ENCODE results near the gene HK3.

The HK3 gene

GRCh38 chr5:176899296-176899891, at the start of gene HK3:
Gene HK3, minus strand, starts transcription at chr5:176899346. Its CDS starts 3,187 bp downstream, at chr5:176896159.
- DNase-seq: peak; percentile 75 to 81 (median 77)

- no peak for DNase-seq
Measured at GRCh38 chr5:176948458-176948857, 49.3 kb upstream of the HK3 start.

GRCh38 chr5:176947847-176948246, 48.7 kb upstream of the HK3 start:
- DNase-seq: no peak

- DNase-seq: no peak
Measured at GRCh38 chr5:176944268-176944667, 45.1 kb upstream of the HK3 start.

- no peak for DNase-seq
Measured at GRCh38 chr5:176943816-176944215, 44.7 kb upstream of the HK3 start.

GRCh38 chr5:176941951-176942350, 42.8 kb upstream of the HK3 start:
- DNase-seq: no peak

GRCh38 chr5:176938472-176938871, 39.3 kb upstream of the HK3 start:
- DNase-seq: no peak

- DNase-seq: peak; percentile 10 to 29 (median 16)
Measured at GRCh38 chr5:176935017-176935416, 35.9 kb upstream of the HK3 start.

GRCh38 chr5:176934309-176934930, 35.3 kb upstream of the HK3 start:
- no peak for DNase-seq

- DNase-seq: no peak
Measured at GRCh38 chr5:176929654-176930053, 30.5 kb upstream of the HK3 start.

- DNase-seq: no peak
Measured at GRCh38 chr5:176927562-176927961, 28.4 kb upstream of the HK3 start.

- no peak for DNase-seq
Measured at GRCh38 chr5:176922817-176923216, 23.7 kb upstream of the HK3 start.

- DNase-seq: no peak
Measured at GRCh38 chr5:176921714-176922113, 22.6 kb upstream of the HK3 start.

GRCh38 chr5:176918613-176919012, 19.5 kb upstream of the HK3 start:
- DNase-seq: no peak

GRCh38 chr5:176916337-176916736, 17.2 kb upstream of the HK3 start:
- DNase-seq: no peak

GRCh38 chr5:176915906-176916305, 16.8 kb upstream of the HK3 start:
- DNase-seq: no peak

GRCh38 chr5:176912115-176912514, 13.0 kb upstream of the HK3 start:
- no peak for DNase-seq

GRCh38 chr5:176908675-176909368, 9.7 kb upstream of the HK3 start:
- DNase-seq: peak; percentile 31 to 69 (median 67)

GRCh38 chr5:176906796-176907195, 7.7 kb upstream of the HK3 start:
- DNase-seq: no peak

GRCh38 chr5:176906126-176906525, 7.0 kb upstream of the HK3 start:
- no peak for DNase-seq

- no peak for DNase-seq
Measured at GRCh38 chr5:176904276-176904675, 5.1 kb upstream of the HK3 start.

GRCh38 chr5:176902911-176903664, 3.9 kb upstream of the HK3 start:
- peak; percentile 84 to 86 (median 84) for DNase-seq

- no peak for DNase-seq
Measured at GRCh38 chr5:176902102-176902814, 3.1 kb upstream of the HK3 start.

Data from suppressor macrophage treated with lipopolysaccharide for 1 hour (primary cell).